ENCODE data around the gene MAP3K12. TPM values are rescaled to one million over a fixed set of nuclear protein-coding genes. Genes with fewer than 3 reads are reported as not detected.

Gene MAP3K12
- total RNA-seq, 5 donors from 2014 or later (not counting 1 experiment from before 2014, with no cell fraction given): 21.4 to 29.9 (median 25.9) TPM

DNA sequence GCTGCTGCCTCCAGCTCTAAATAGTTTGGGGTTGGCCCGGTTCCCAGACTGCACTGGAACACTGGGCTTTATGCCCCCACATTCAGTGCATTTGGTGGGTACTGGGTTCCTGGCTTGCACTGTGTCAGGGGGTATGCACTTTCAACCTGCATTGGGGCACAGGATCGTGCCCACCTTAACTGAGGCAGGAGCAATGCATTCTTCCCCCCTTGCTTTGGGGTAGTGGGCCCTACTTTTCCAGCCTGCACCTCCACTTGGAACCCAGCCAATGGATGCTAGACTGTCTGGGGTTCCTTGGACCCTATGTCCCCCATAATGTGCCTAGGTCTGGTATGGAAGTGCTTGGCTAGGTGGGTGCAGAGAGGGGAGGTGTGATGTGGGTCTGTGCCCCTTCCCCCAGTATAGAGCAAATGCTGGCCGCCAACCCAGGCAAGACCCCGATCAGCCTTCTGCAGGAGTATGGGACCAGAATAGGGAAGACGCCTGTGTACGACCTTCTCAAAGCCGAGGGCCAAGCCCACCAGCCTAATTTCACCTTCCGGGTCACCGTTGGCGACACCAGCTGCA lies 2.4 kb upstream of the MAP3K12 start:
- no peak for ATAC-seq (replicated peaks in 1 of 4)

DNA sequence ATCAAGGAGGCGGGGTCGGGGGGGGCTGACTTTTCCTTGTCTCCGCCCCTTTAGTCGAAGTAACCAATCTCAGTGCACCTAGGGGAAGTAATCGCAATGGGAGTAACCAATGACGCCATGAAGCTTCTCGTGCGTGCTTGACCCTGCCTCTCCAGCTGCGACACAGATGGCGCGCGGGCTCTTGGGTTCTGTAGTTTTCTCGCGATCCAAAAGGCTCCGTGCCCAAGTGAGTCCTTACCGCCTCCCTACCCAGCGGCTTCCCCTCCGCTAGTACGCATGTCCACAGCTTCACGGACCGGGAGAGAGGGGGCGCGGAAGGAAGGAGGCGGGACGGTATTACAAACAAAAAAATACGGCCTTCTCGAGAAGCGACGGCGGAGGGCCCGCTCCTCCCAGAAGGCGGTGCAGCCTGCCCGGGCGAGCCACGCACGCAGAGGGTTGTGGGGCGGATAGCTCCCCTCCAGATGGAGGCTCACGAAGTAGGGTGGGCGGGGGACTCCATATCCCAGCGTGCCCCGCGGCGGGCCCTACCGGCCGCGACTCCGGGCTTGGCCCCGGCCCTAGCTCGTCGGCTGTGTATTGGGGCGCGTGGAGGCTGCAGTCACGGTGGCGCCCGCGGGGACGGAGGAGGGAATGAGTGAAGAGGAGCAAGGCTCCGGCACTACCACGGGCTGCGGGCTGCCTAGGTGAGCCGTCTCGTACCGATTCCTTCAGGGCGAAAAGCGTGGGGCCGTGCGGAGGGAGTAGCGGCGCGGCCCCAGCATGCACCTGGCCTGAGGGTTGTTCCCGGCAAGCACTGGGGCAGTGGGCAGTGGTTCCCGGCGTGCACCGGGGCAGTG lies 1.7 kb upstream of the MAP3K12 start, which contains the start of gene TARBP2:
TSS of gene TARBP2 (plus strand) at position 508 of the 839 bp plus-strand sequence. CDS start at position 634, 126 bp downstream.
- H3K27me3 ChIP-seq (replicated peaks in 1 of 2; ENCODE audit: control insufficient read depth in 2 of 2, extremely low read depth in 1 of 2, insufficient read depth in 2 of 2, low read length in 1 of 2): no peaks in the 10 kb centered on the region
- no peaks in the 10 kb centered on the region for H3K9me3 Mint-ChIP-seq
- peak; percentile 92 to 100 (median 97) for DNase-seq
- ATAC-seq (replicated peaks in 1 of 4): peak; percentile 80 to 82 (median 81)
- peak within 1 kb of the TSS; percentile 85 to 97 (median 94) for H3K4me3 Mint-ChIP-seq
- peak within 1 kb of the TSS; percentile 99 for H3K27ac Mint-ChIP-seq
- no peaks in the 10 kb centered on the region for H3K9me3 ChIP-seq
- under 1% methylated on average over 60 of the region's 74 CpGs for WGBS (ENCODE audit: insufficient coverage)
- H3K27me3 Mint-ChIP-seq: no peaks in the 10 kb centered on the region
- peak within 1 kb of the TSS; percentile 92 for H3K27ac ChIP-seq (ENCODE audit: low read length)
- ChIA-PET POLR2A (interaction anchor here (0.6 to 1.8 kb wide), 10 partner anchors 9 to 779 kb away, joined by 3 to 8 read pairs (median 4); partner anchors contain the start of genes AAAS (in 1 of the 2), CBX5 (in 1 of the 2), HNRNPA1 (in 1 of the 2) and SP1 (in 1 of the 2)), CTCF (interaction anchor here in 1 of 2 donors (0.6 to 2.0 kb wide), 20 partner anchors 9 to 495 kb away, joined by 3 to 17 read pairs (median 4); partner anchors contain the start of genes AAAS, ATP5MC2, EIF4B and PFDN5)
- peaks cover 40 to 53% (median 41%) of the 10 kb centered on the region in 3 donors for H3K4me1 Mint-ChIP-seq
- H3K4me1 ChIP-seq (ENCODE audit: control insufficient read depth in 1 of 2, extremely low read depth in 1 of 2, insufficient read depth in 2 of 2, low read length in 2 of 2): peaks cover 19 to 34% of the 10 kb centered on the region in 2 experiments
- peaks cover 14% of the 10 kb centered on the region for H3K36me3 Mint-ChIP-seq
- peaks cover 15 to 24% of the 10 kb centered on the region in 2 donors for H3K36me3 ChIP-seq (ENCODE audit: control insufficient read depth in 2 of 2, extremely low read depth in 1 of 2, insufficient read depth in 1 of 2, low read length in 1 of 2)
- H3K4me3 ChIP-seq (ENCODE audit: control insufficient read depth in 1 of 2, extremely low read depth in 1 of 2, low read length in 1 of 2): peak within 1 kb of the TSS; percentile 80 to 83

More for the DNA sequence above, 2.4 kb upstream of the MAP3K12 start:
- Histone ChIP-seq H3K9me3 (no peaks in the 10 kb centered on the region), H3K36me3 (ENCODE audit: control insufficient read depth in 2 of 2, extremely low read depth in 1 of 2, insufficient read depth in 1 of 2, low read length in 1 of 2) (peaks cover 15 to 29% of the 10 kb centered on the region in 2 donors), H3K4me3 (ENCODE audit: control insufficient read depth in 1 of 2, extremely low read depth in 1 of 2, low read length in 1 of 2) (peak overlapping the region; percentile 80 to 83), H3K4me1 (ENCODE audit: control insufficient read depth in 1 of 2, extremely low read depth in 1 of 2, insufficient read depth in 2 of 2, low read length in 2 of 2) (peaks cover 19 to 34% of the 10 kb centered on the region in 2 experiments), H3K27ac (ENCODE audit: low read length) (peak overlapping the region; percentile 92), H3K27me3 (replicated peaks in 1 of 2; ENCODE audit: control insufficient read depth in 2 of 2, extremely low read depth in 1 of 2, insufficient read depth in 2 of 2, low read length in 1 of 2) (no peaks in the 10 kb centered on the region)
- DNase-seq: no peak
- Mint-ChIP-seq H3K36me3 (peaks cover 14% of the 10 kb centered on the region), H3K27me3 (no peaks in the 10 kb centered on the region), H3K4me1 (peaks cover 36 to 48% (median 40%) of the 10 kb centered on the region in 3 donors), H3K4me3 (peak overlapping the region; percentile 85 to 97 (median 94)), H3K27ac (peak overlapping the region; percentile 99), H3K9me3 (no peaks in the 10 kb centered on the region)
- CTCF ChIA-PET: interaction anchor here in 1 of 2 donors (0.9 to 2.0 kb wide), 14 partner anchors 8 to 496 kb away, joined by 3 to 17 read pairs (median 4); partner anchors contain the start of genes AAAS, ATP5MC2, EIF4B and PFDN5
- POLR2A ChIA-PET: interaction anchor here (0.6 to 1.8 kb wide), 6 partner anchors 10 to 181 kb away, joined by 3 to 8 read pairs (median 6); partner anchors contain the start of genes AAAS (in 1 of the 2) and SP1 (in 1 of the 2)
- 91% methylated on average over 6 of the region's 10 CpGs for WGBS (ENCODE audit: insufficient coverage)

DNA sequence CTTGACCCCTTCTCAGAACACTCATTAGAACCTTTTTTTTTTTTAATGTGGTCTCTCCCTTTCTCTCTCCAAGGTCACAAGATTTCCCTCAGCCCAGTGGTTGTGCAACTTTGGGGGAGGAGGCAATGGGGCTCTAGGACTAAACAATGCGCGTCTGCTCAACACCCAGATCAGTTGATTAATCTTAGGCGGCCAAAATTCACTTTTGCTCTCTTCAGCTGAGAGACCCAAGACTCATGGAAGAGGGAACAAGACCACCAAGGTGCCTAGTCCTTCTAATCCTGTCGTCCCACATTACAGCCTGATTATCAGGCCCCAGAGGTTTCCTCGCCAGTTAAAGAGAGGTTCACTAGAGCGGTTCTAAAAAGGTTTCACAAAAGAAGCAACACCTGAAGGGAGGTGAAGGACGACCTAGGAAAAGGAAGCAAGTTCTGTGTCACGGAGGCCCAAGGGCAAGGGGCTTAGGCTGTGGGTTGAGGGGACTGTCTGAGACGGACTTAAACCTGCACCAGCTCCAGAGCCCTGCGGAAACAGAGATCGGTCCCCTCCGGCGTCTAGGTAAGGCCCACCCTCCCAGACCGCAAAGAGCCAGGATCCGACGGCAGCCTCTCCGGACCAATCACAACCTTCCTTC lies 1.0 kb upstream of the MAP3K12 start:
- peaks cover 36 to 56% (median 40%) of the 10 kb centered on the region in 3 donors for H3K4me1 Mint-ChIP-seq
- 0% methylated on average over 7 of the region's 17 CpGs for WGBS (ENCODE audit: insufficient coverage)
- ChIA-PET POLR2A (interaction anchor here (0.6 to 1.8 kb wide), 8 partner anchors 9 to 780 kb away, joined by 3 to 8 read pairs (median 4); partner anchors contain the start of genes AAAS (in 1 of the 2), CBX5 (in 1 of the 2), HNRNPA1 (in 1 of the 2) and SP1 (in 1 of the 2)), CTCF (interaction anchor here in 1 of 2 donors (0.6 to 2.0 kb wide), 18 partner anchors 9 to 494 kb away, joined by 3 to 17 read pairs (median 4); partner anchors contain the start of genes AAAS, ATP5MC2, EIF4B and PFDN5)
- H3K4me1 ChIP-seq (ENCODE audit: control insufficient read depth in 1 of 2, extremely low read depth in 1 of 2, insufficient read depth in 2 of 2, low read length in 2 of 2): peaks cover 19 to 34% of the 10 kb centered on the region in 2 experiments
- H3K27ac ChIP-seq (ENCODE audit: low read length): peak overlapping the region; percentile 92
- no peaks in the 10 kb centered on the region for H3K27me3 ChIP-seq (replicated peaks in 1 of 2; ENCODE audit: control insufficient read depth in 2 of 2, extremely low read depth in 1 of 2, insufficient read depth in 2 of 2, low read length in 1 of 2)
- peak overlapping the region; percentile 80 to 83 for H3K4me3 ChIP-seq (ENCODE audit: control insufficient read depth in 1 of 2, extremely low read depth in 1 of 2, low read length in 1 of 2)
- H3K9me3 Mint-ChIP-seq: no peaks in the 10 kb centered on the region
- peak overlapping the region; percentile 99 for H3K27ac Mint-ChIP-seq
- peaks cover 14 to 18% of the 10 kb centered on the region in 2 donors for H3K36me3 ChIP-seq (ENCODE audit: control insufficient read depth in 2 of 2, extremely low read depth in 1 of 2, insufficient read depth in 1 of 2, low read length in 1 of 2)
- no peaks in the 10 kb centered on the region for H3K9me3 ChIP-seq
- peak in 4 of 35 experiments; percentile 21 to 55 (median 30) for DNase-seq
- H3K4me3 Mint-ChIP-seq: peak overlapping the region; percentile 85 to 97 (median 94)
- H3K27me3 Mint-ChIP-seq: no peaks in the 10 kb centered on the region
- no peak for ATAC-seq (replicated peaks in 1 of 4)
- H3K36me3 Mint-ChIP-seq: peaks cover 7% of the 10 kb centered on the region

GRCh38 chr12:53498235-53498630 lies 1.0 kb downstream of the MAP3K12 start:
- CTCF ChIA-PET: interaction anchor here in 1 of 2 donors (0.6 to 1.1 kb wide), 2 partner anchors 17 to 223 kb away, joined by 3 read pairs; no protein-coding TSS in a partner anchor
- Histone ChIP-seq H3K27ac (ENCODE audit: low read length) (no peak overlapping the region), H3K27me3 (replicated peaks in 1 of 2; ENCODE audit: control insufficient read depth in 2 of 2, extremely low read depth in 1 of 2, insufficient read depth in 2 of 2, low read length in 1 of 2) (no peaks in the 10 kb centered on the region), H3K36me3 (ENCODE audit: control insufficient read depth in 2 of 2, extremely low read depth in 1 of 2, insufficient read depth in 1 of 2, low read length in 1 of 2) (peaks cover 3 to 4% of the 10 kb centered on the region in 2 donors), H3K4me1 (ENCODE audit: control insufficient read depth in 1 of 2, extremely low read depth in 1 of 2, insufficient read depth in 2 of 2, low read length in 2 of 2) (peaks cover 30 to 50% of the 10 kb centered on the region in 2 experiments), H3K4me3 (ENCODE audit: control insufficient read depth in 1 of 2, extremely low read depth in 1 of 2, low read length in 1 of 2) (no peak overlapping the region), H3K9me3 (no peaks in the 10 kb centered on the region)
- H3K27me3 Mint-ChIP-seq: no peaks in the 10 kb centered on the region
- H3K36me3 Mint-ChIP-seq: no peaks in the 10 kb centered on the region
- ATAC-seq (replicated peaks in 1 of 4): no peak
- H3K4me1 Mint-ChIP-seq: peaks cover 47 to 66% (median 53%) of the 10 kb centered on the region in 3 donors
- no CpG with 5 or more reads among the region's 2 CpGs for WGBS (ENCODE audit: insufficient coverage)
- peak overlapping the region; percentile 53 to 75 for H3K27ac Mint-ChIP-seq
- no peak for DNase-seq
- POLR2A ChIA-PET: interaction anchor here in 1 of 2 donors (0.6 kb wide), 1 partner anchor 22 kb away, joined by 3 read pairs; no protein-coding TSS in a partner anchor
- peak overlapping the region; percentile 84 to 97 (median 85) for H3K4me3 Mint-ChIP-seq
- no peaks in the 10 kb centered on the region for H3K9me3 Mint-ChIP-seq

DNA sequence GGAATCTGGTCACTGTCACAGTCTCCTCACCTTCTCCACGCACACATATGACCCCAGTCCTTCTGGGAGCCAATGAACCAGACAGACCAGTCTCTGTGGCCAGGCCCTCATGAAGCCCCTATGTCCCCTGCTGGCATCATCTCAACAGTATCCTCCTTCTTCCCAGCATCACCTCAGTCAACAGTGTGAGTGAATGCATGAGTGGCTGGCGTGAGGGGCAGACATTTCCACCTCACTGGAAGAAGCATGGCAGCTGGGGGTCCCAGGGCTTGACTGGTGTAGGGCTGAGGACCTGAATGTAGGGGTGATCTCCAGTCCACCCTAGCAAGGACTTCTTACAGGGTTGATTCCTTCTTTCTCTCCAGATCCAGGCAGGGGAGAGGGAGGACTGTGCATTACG lies 1.8 kb downstream of the MAP3K12 start:
- Mint-ChIP-seq H3K9me3 (no peaks in the 10 kb centered on the region), H3K27ac (peak overlapping the region; percentile 27 to 53), H3K27me3 (no peaks in the 10 kb centered on the region), H3K4me1 (peaks cover 52 to 65% (median 54%) of the 10 kb centered on the region in 3 donors), H3K4me3 (peak overlapping the region in 1 of 3 donors; percentile 97), H3K36me3 (no peaks in the 10 kb centered on the region)
- Histone ChIP-seq H3K4me3 (ENCODE audit: control insufficient read depth in 1 of 2, extremely low read depth in 1 of 2, low read length in 1 of 2) (no peak overlapping the region), H3K27me3 (replicated peaks in 1 of 2; ENCODE audit: control insufficient read depth in 2 of 2, extremely low read depth in 1 of 2, insufficient read depth in 2 of 2, low read length in 1 of 2) (no peaks in the 10 kb centered on the region), H3K36me3 (ENCODE audit: control insufficient read depth in 2 of 2, extremely low read depth in 1 of 2, insufficient read depth in 1 of 2, low read length in 1 of 2) (no peaks in the 10 kb centered on the region), H3K4me1 (ENCODE audit: control insufficient read depth in 1 of 2, extremely low read depth in 1 of 2, insufficient read depth in 2 of 2, low read length in 2 of 2) (peaks cover 30 to 57% of the 10 kb centered on the region in 2 experiments), H3K27ac (ENCODE audit: low read length) (no peak overlapping the region), H3K9me3 (no peaks in the 10 kb centered on the region)
- ChIA-PET POLR2A (interaction anchor here in 1 of 2 donors (0.6 kb wide), 1 partner anchor 22 kb away, joined by 3 read pairs; no protein-coding TSS in a partner anchor), CTCF (interaction anchor here in 1 of 2 donors (1.1 kb wide), 1 partner anchor 16 kb away, joined by 3 read pairs; no protein-coding TSS in a partner anchor)
- ATAC-seq (replicated peaks in 1 of 4) (no peak), DNase-seq (no peak)
- WGBS (ENCODE audit: insufficient coverage): 90% methylated on average over 1 of the region's 3 CpGs
